ENCODE data around the gene RNF14.

RNF14 gene

GRCh38 chr5:141950207-141951005 is 18.5 kb upstream of the RNF14 start:
- TF ChIP-seq CTCF (conservative IDR thresholded peaks at IDR 0.05) (no peak), ZFX (IDR thresholded peaks at IDR 0.05) (no peak)
- H3K27ac ChIP-seq = no peak overlapping the region

GRCh38 chr5:141951332-141951781 is 17.5 kb upstream of the RNF14 start:
- H3K27ac ChIP-seq = no peak overlapping the region
- TF ChIP-seq CTCF (conservative IDR thresholded peaks at IDR 0.05) (peak; percentile 47), ZFX (IDR thresholded peaks at IDR 0.05) (no peak)

DNA sequence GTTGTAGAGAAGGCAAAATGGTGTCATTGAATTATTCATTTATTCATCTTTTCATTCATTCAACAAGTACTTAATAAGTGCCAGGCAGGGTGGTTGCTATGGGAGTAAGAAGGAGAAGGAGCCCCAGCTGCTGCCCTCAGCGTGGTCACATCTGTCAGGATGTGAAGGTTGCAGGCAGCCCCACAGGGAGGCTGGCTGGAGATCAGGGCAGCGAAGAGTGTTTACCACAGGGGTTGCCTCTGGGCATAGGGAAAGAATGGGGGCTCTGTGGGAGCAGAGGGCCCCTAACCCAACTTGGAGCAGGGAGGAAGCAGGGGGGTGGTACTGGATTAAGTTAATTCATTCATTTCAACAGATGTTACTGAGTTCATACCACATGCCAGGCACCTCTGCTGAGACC is 16.9 kb upstream of the RNF14 start:
- TF ChIP-seq ZFX (IDR thresholded peaks at IDR 0.05) (no peak), CTCF (conservative IDR thresholded peaks at IDR 0.05) (no peak)

GRCh38 chr5:141954194-141954593 is 14.7 kb upstream of the RNF14 start:
- TF ChIP-seq CTCF (conservative IDR thresholded peaks at IDR 0.05) (no peak), ZFX (IDR thresholded peaks at IDR 0.05) (no peak)
- H3K27ac ChIP-seq = no peak overlapping the region

More for the DNA sequence above, 16.9 kb upstream of the RNF14 start:
- no peak overlapping the region for H3K27ac ChIP-seq

- H3K27ac ChIP-seq = no peak overlapping the region
- no peak for TF ChIP-seq ZFX (IDR thresholded peaks at IDR 0.05)
- no peak for TF ChIP-seq CTCF (conservative IDR thresholded peaks at IDR 0.05)
Measured at GRCh38 chr5:141957367-141957996, 11.4 kb upstream of the RNF14 start.

GRCh38 chr5:141958113-141958512 is 10.8 kb upstream of the RNF14 start, which contains the start of gene PCDH12:
PCDH12 (minus strand) TSS chr5:141958202; CDS start chr5:141957851, 351 bp downstream.
- TF ChIP-seq CTCF (conservative IDR thresholded peaks at IDR 0.05) = no peak
- TF ChIP-seq ZFX (IDR thresholded peaks at IDR 0.05) = no peak
- no peak within 1 kb of the TSS for H3K27ac ChIP-seq

GRCh38 chr5:141958546-141959172 is 10.2 kb upstream of the RNF14 start:
- no peak overlapping the region for H3K27ac ChIP-seq

More at GRCh38 chr5:141958546-141959172, 10.2 kb upstream of the RNF14 start:
- no peak for TF ChIP-seq ZFX (IDR thresholded peaks at IDR 0.05)
- TF ChIP-seq CTCF (conservative IDR thresholded peaks at IDR 0.05) = no peak

Measured in C4-2B (cell line).